Type B pancreatic cell (in vitro differentiated cells): ENCODE measurements around the gene EFEMP1. TPM values are rescaled to one million over a fixed set of nuclear protein-coding genes. Genes with fewer than 3 reads are reported as not detected.
A peak's percentile ranks its signal among the peaks of the same experiment; 100 is the strongest.

Experiments used
- DNase-seq: peaks from one replicate; pipeline ENCODE4 v3.0.0; 2021; ENCODE audit warnings: mixed read lengths; ENCODE audit not compliant: unreplicated experiment; ENCODE audit errors: extremely low spot score
- H3K27ac Mint-ChIP-seq: 2 replicates; pipeline ENCODE4 v1.8.0; 2021; ENCODE audit warnings: mild to moderate bottlenecking, mixed read lengths
- H3K27me3 Mint-ChIP-seq: 2 replicates; pipeline ENCODE4 v1.8.0; 2021; ENCODE audit warnings: mixed read lengths
- H3K36me3 Mint-ChIP-seq: 2 replicates; pipeline ENCODE4 v1.8.0; 2021; ENCODE audit warnings: mixed read lengths
- H3K4me1 Mint-ChIP-seq: one replicate; pipeline ENCODE4 v1.8.0; 2021; ENCODE audit warnings: mixed read lengths; ENCODE audit not compliant: unreplicated experiment
- H3K4me3 Mint-ChIP-seq: 2 replicates; pipeline ENCODE4 v1.8.0; 2021; ENCODE audit warnings: mild to moderate bottlenecking, mixed read lengths
- H3K9me3 Mint-ChIP-seq: 2 replicates; pipeline ENCODE4 v1.8.0; 2021; ENCODE audit warnings: mixed read lengths
- total RNA-seq: library from RNA; stranded (reverse); gene quantifications from 2 replicates; pipeline ENCODE4 v1.2.1, GENCODE V29; 2021; ENCODE audit warnings: low replicate concordance
- TF ChIP-seq, protein P1 (sequence below): fragments of 200-600 bp; sonication (generic); conservative IDR thresholded peaks from 2 replicates; pipeline ENCODE4 v1.5.0; 2021; ENCODE audit warnings: antibody characterized with exemption, mild to moderate bottlenecking

Gene EFEMP1
- total RNA-seq, 1 donor from 2014 or later = 92.5 TPM

GRCh38 chr2:55917117-55917516 is 6.5 kb downstream of the EFEMP1 start:
- peaks cover 4% of the 10 kb centered on the region for H3K4me1 Mint-ChIP-seq
- H3K4me3 Mint-ChIP-seq = no peak overlapping the region
- no peak for DNase-seq
- TF ChIP-seq, protein P1, sequence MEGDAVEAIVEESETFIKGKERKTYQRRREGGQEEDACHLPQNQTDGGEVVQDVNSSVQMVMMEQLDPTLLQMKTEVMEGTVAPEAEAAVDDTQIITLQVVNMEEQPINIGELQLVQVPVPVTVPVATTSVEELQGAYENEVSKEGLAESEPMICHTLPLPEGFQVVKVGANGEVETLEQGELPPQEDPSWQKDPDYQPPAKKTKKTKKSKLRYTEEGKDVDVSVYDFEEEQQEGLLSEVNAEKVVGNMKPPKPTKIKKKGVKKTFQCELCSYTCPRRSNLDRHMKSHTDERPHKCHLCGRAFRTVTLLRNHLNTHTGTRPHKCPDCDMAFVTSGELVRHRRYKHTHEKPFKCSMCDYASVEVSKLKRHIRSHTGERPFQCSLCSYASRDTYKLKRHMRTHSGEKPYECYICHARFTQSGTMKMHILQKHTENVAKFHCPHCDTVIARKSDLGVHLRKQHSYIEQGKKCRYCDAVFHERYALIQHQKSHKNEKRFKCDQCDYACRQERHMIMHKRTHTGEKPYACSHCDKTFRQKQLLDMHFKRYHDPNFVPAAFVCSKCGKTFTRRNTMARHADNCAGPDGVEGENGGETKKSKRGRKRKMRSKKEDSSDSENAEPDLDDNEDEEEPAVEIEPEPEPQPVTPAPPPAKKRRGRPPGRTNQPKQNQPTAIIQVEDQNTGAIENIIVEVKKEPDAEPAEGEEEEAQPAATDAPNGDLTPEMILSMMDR = no peak
- H3K27ac Mint-ChIP-seq = no peak overlapping the region
- H3K36me3 Mint-ChIP-seq = peaks cover 9% of the 10 kb centered on the region
- H3K27me3 Mint-ChIP-seq = peaks cover 4% of the 10 kb centered on the region
- no peaks in the 10 kb centered on the region for H3K9me3 Mint-ChIP-seq

GRCh38 chr2:55916473-55917049 is 7.0 kb downstream of the EFEMP1 start:
- TF ChIP-seq, protein P1 = no peak
- Mint-ChIP-seq H3K27me3 (no peaks in the 10 kb centered on the region), H3K9me3 (no peaks in the 10 kb centered on the region), H3K36me3 (peaks cover 9% of the 10 kb centered on the region), H3K4me3 (peak overlapping the region; percentile 46), H3K27ac (no peak overlapping the region), H3K4me1 (no peaks in the 10 kb centered on the region)
- no peak for DNase-seq

- no peaks in the 10 kb centered on the region for H3K9me3 Mint-ChIP-seq
- peaks cover 13% of the 10 kb centered on the region for H3K36me3 Mint-ChIP-seq
- TF ChIP-seq, protein P1 = no peak
- no peak overlapping the region for H3K27ac Mint-ChIP-seq
- H3K4me1 Mint-ChIP-seq = no peaks in the 10 kb centered on the region
- H3K27me3 Mint-ChIP-seq = no peaks in the 10 kb centered on the region
- no peak overlapping the region for H3K4me3 Mint-ChIP-seq
- DNase-seq = no peak
Measured at GRCh38 chr2:55914786-55915185, 8.8 kb downstream of the EFEMP1 start.

DNA sequence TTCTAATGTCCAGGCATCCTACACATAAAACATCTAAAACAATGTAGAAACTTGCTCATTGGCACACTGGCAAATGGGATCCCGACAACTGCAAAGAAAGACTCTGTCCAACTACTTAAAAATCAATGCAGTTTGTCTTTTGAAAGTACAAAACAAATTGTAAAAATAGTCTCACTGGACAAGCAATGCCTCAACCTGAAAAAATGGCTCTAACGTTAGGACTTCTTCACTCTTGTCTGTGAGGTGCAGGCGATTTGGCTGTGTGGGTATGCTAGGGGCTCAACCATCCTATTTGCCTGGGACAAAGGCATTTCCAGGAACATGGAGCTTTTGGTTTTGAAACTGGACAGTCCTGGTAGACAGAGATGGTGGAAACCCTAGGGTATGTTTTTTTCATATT is 10.7 kb downstream of the EFEMP1 start:
- H3K27ac Mint-ChIP-seq = no peak overlapping the region
- H3K4me3 Mint-ChIP-seq = no peak overlapping the region
- H3K4me1 Mint-ChIP-seq = no peaks in the 10 kb centered on the region
- DNase-seq = no peak
- H3K27me3 Mint-ChIP-seq = no peaks in the 10 kb centered on the region
- H3K9me3 Mint-ChIP-seq = no peaks in the 10 kb centered on the region
- H3K36me3 Mint-ChIP-seq = peaks cover 13% of the 10 kb centered on the region
- TF ChIP-seq, protein P1 = no peak

DNA sequence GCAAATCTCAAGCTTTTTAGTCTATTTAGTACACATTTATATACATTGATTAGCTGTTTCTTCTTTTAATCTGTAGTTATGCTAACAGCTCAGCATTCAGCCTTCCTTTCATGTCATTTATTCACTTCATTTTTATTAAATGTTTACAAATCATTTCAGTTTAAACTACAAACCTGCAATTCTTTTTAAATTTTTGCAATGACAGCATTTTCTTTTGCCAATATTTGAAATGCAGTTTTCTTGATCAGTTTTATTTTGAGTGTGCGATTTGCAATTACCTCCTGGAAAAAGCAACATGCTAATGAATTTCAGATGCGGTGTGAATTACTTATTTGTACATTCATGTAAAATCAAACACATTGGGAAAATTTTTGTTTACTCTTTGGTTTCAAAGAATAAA is 13.5 kb downstream of the EFEMP1 start:
- H3K4me3 Mint-ChIP-seq = no peak overlapping the region
- H3K9me3 Mint-ChIP-seq = no peaks in the 10 kb centered on the region
- H3K27ac Mint-ChIP-seq = no peak overlapping the region
- no peaks in the 10 kb centered on the region for H3K4me1 Mint-ChIP-seq
- peaks cover 16% of the 10 kb centered on the region for H3K36me3 Mint-ChIP-seq
- no peaks in the 10 kb centered on the region for H3K27me3 Mint-ChIP-seq
- DNase-seq = no peak
- TF ChIP-seq, protein P1 = no peak

DNA sequence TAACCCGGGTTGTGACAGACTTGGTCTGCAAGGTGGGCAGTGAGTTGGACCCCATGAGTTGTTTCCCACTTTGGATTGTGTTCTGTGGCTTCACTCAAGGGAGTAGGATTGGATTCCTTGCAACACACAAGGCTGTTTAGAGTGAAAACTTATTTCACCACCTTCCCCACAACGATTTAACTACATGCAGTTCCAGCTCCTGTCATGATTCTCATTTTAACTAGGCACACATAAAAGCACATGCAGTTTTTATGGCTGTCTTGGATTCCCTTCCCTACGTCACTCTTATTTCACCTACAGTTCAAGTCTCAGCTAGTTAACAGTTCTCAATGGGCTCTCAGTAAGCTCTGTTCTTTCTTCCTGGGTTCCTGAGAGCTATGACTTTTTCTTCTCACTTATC is 15.9 kb downstream of the EFEMP1 start:
- TF ChIP-seq, protein P1 = no peak
- Mint-ChIP-seq H3K36me3 (peaks cover 23% of the 10 kb centered on the region), H3K27ac (no peak overlapping the region), H3K4me3 (no peak overlapping the region), H3K4me1 (no peaks in the 10 kb centered on the region), H3K27me3 (no peaks in the 10 kb centered on the region), H3K9me3 (no peaks in the 10 kb centered on the region)
- DNase-seq = no peak
